DOHH2 (cell line): ENCODE data around the gene DUSP16.

Experiments
- CTCF ChIP-seq: fragments of 200-600 bp; sonication (generic); IDR thresholded peaks from one replicate; pipeline ENCODE4 v1.5.1; 2014; ENCODE audit warnings: antibody characterized with exemption, mild to moderate bottlenecking, low read depth, low read length; ENCODE audit not compliant: poor library complexity, severe bottlenecking
- EZH2phosphoT487 ChIP-seq: fragments of 200-600 bp; sonication (generic); IDR thresholded peaks from 2 replicates; pipeline ENCODE4 v1.6.1; 2017; ENCODE audit warnings: borderline replicate concordance, mild to moderate bottlenecking, antibody characterized with exemption, low read length, moderate library complexity, mixed read lengths

GRCh38 chr12:12446786-12447185, 115.9 kb downstream of the DUSP16 start:
- TF ChIP-seq CTCF (no peak), EZH2phosphoT487 (no peak)
